ENCODE results near the gene C2.
"Not testable (repeated sequence)": the region's sequence is repeated elsewhere in the genome, so short reads cannot be mapped to it uniquely, and the experiment has no call there.

Gene C2

GRCh38 chr6:31927863-31928671 is 550 bp downstream of the C2 start:
- no peak for DNase-seq

- no peak for DNase-seq
Measured at GRCh38 chr6:31928672-31928939, 1.1 kb downstream of the C2 start.

GRCh38 chr6:31930962-31931361 is 3.4 kb downstream of the C2 start:
- DNase-seq, result no peak

GRCh38 chr6:31932137-31932536 is 4.6 kb downstream of the C2 start:
- DNase-seq, result not testable (repeated sequence)

GRCh38 chr6:31933537-31933936 is 6.0 kb downstream of the C2 start:
- no peak for DNase-seq

GRCh38 chr6:31935021-31935420 is 7.5 kb downstream of the C2 start:
- DNase-seq, result no peak

- DNase-seq, result no peak
Measured at GRCh38 chr6:31935823-31936222, 8.3 kb downstream of the C2 start.

GRCh38 chr6:31940256-31940664 is 12.7 kb downstream of the C2 start:
- no peak for DNase-seq

GRCh38 chr6:31943742-31944141 is 16.2 kb downstream of the C2 start:
- DNase-seq, result no peak

GRCh38 chr6:31945154-31945506 is 17.6 kb downstream of the C2 start:
- DNase-seq, result no peak

GRCh38 chr6:31945507-31946369 is 18.2 kb downstream of the C2 start, which contains the start of gene CFB:
TSS of gene CFB (plus strand) at chr6:31946095. CDS start at chr6:31946222, 127 bp downstream.
- DNase-seq, result no peak

- DNase-seq, result no peak
Measured at GRCh38 chr6:31946370-31946885, 18.9 kb downstream of the C2 start.

- DNase-seq, result no peak
Measured at GRCh38 chr6:31947070-31947675, 19.7 kb downstream of the C2 start.

GRCh38 chr6:31947864-31948263 is 20.3 kb downstream of the C2 start:
- DNase-seq, result no peak

- no peak for DNase-seq
Measured at GRCh38 chr6:31948306-31948705, 20.8 kb downstream of the C2 start.

- DNase-seq, result no peak
Measured at GRCh38 chr6:31948753-31949413, 21.4 kb downstream of the C2 start.

- no peak for DNase-seq
Measured at GRCh38 chr6:31949926-31950548, 22.5 kb downstream of the C2 start.

GRCh38 chr6:31952140-31952805 is 24.8 kb downstream of the C2 start:
- DNase-seq, result peak; percentile 6

GRCh38 chr6:31952890-31953289 is 25.4 kb downstream of the C2 start:
- DNase-seq, result no peak

- no peak for DNase-seq
Measured at GRCh38 chr6:31954511-31954910, 27.0 kb downstream of the C2 start.

GRCh38 chr6:31956796-31957195 is 29.3 kb downstream of the C2 start:
- no peak for DNase-seq

GRCh38 chr6:31958412-31958740 is 30.9 kb downstream of the C2 start:
- DNase-seq, result no peak
